ENCODE measurements around the gene OR8D2.
"Not testable (repeated sequence)": the region's sequence is repeated elsewhere in the genome, so short reads cannot be mapped to it uniquely, and the experiment has no call there.

The OR8D2 gene

DNA sequence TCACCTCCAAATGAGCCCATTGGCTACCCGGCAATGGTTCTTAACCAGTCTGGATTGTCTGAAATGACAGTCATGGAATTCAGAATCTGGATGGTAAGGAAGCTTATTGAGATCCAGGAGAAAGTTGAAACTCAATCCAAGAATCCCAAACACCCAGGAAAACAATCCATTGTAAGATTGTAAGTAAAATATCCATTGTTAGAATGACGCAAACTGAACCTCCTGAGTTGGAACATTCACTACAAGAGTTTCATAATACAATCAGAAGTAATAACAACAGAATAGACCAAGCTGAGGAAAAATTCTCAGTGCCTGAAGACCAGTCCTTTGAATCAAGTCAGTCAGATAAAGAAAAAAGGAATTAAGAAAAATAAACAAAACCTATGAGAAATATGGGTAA, 41.7 kb downstream of the OR8D2 start:
- no peak for DNase-seq

DNA sequence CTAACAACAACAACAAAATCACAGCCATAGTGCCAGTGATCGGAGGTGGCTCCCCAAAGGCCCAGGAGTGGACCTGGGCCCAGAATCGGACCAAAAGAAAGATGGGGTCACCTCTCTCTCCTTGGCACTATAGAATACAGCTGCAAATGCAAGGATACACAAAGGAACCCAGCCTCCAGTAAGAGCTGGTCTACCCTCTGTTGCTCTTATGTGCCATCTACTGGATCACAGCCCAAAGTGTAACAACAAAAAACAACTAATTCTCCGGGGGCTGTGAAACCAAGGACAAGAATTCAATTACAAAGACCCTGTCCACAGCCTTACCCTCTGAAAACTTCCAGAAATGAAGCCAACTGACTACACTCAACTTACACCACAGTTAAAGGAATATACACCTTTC, 42.2 kb downstream of the OR8D2 start:
- DNase-seq: peak; percentile 1

DNA sequence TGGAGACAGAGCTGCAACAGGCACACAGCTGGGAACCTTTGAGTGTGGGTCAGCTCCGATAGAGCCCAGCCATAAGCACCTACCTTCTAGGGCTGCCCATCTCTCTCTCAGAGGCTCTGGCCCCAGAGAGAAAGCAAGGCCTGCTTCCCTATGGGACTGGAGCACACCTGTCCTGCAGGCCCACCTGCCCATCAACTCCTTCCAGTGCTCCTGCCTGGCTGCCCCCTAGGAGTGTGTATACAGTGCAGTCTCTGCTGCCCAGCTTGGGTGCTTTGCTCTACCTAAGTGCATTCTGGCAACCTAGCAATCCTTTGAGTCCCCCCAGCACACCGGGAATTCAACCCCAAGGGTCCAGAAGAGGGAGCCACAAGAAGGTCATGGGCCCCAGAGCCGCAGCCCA, 42.8 kb downstream of the OR8D2 start:
- DNase-seq: no peak

DNA sequence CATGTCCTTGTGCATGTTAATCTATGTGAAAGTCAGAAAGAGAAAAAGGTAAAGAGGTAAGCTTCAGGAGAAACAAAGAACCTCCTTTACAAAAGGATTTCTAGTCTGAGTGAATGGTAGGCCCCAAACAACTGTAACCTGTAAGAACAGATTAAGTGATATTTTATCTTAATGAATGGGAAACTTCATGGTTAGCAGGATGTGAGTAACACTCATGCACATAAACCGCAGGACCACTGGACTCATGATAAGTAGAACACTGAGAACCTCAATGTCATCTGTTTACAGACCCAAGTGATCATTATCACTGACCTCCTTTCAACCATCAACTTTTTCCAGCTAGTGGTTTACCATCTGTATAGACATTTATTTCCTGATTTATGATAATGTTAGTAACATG, 43.9 kb downstream of the OR8D2 start:
- DNase-seq: no peak

DNA sequence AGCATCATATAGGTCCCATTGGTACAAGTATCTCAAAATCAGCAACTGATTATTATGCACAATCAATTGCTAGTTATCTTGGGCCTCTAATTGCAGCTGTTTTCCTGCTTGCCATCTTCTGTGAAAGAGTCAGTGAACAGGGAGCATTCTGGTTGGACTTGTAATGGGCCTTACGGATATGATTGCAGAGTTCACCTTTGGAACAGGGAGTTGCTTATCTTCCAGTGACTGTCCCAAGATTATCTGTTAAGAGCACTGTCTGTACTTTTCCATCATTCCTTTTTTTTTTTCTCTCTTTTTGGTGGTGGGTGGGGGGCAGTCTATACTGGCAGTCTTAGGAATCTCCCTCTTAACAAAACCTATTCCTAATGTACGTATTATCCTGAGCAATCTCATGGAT, 46.0 kb downstream of the OR8D2 start:
- DNase-seq: no peak

DNA sequence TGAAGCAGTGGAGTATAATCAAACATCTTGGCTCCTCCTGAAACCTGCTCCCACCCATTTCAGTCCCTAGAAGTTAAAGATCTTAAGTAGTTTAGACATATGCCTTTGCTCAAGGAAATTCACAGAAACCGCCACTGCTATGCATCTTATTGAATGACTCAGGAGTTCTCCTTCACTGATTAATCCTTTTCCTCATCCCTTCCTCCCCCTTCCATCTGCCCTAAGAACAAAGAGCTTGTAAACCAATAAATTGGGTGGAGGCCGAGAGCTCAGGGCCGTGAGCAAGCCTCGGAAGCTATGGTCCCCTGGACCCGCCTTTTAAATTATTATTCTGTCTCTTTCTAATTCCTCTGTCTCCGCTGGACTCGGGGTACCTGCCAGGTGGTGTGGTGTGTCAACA, 49.1 kb downstream of the OR8D2 start:
- not testable (repeated sequence) for DNase-seq
